Neural cell (in vitro differentiated cells): ENCODE measurements around the gene PLXDC2.

Source experiments
- CTCF ChIP-seq: fragments of 450-650 bp; IDR thresholded peaks from 2 replicates; pipeline ENCODE4 v1.5.1; 2014; ENCODE audit warnings: antibody characterized with exemption, mild to moderate bottlenecking, moderate library complexity; ENCODE audit not compliant: poor library complexity, severe bottlenecking
- EP300 ChIP-seq: fragments of 450-650 bp; conservative IDR thresholded peaks from 2 replicates; pipeline ENCODE4 v1.6.1; 2014; ENCODE audit warnings: antibody characterized with exemption, mild to moderate bottlenecking, moderate library complexity; ENCODE audit not compliant: poor library complexity, severe bottlenecking
- EZH2 ChIP-seq: fragments of 200-600, 300-800 bp; shearing (Covaris generic), sonication (generic); IDR thresholded peaks from 2 replicates; pipeline ENCODE4 v1.6.1; 2014; ENCODE audit warnings: antibody characterized with exemption, low read length, borderline replicate concordance, mild to moderate bottlenecking; ENCODE audit not compliant: insufficient read depth, poor library complexity, severe bottlenecking
- MXI1 ChIP-seq: fragments of 450-650 bp; conservative IDR thresholded peaks from 2 replicates; pipeline ENCODE4 v1.6.1; 2014; ENCODE audit warnings: antibody characterized with exemption, mild to moderate bottlenecking; ENCODE audit not compliant: poor library complexity, severe bottlenecking
- POLR2AphosphoS5 ChIP-seq: IDR thresholded peaks from 2 replicates; pipeline ENCODE4 v1.6.1; 2012
- RAD21 ChIP-seq: fragments of 450-650 bp; conservative IDR thresholded peaks from 2 replicates; pipeline ENCODE4 v1.6.1; 2014; ENCODE audit warnings: antibody characterized with exemption, mild to moderate bottlenecking, moderate library complexity
- SMC3 ChIP-seq: fragments of 450-650 bp; conservative IDR thresholded peaks from 2 replicates; pipeline ENCODE4 v1.6.1; 2014; ENCODE audit warnings: antibody characterized with exemption, mild to moderate bottlenecking, moderate library complexity; ENCODE audit not compliant: poor library complexity

- TF ChIP-seq CTCF (no peak), EP300 (no peak), EZH2 (no peak), RAD21 (no peak), POLR2AphosphoS5 (no peak), MXI1 (no peak), SMC3 (no peak)
Observed at GRCh38 chr10:19833170-19833824, 17.1 kb downstream of the PLXDC2 start.
